ENCODE data around the gene ORAI2. TPM values are rescaled to one million over a fixed set of nuclear protein-coding genes. Genes with fewer than 3 reads are reported as not detected.
A peak's percentile ranks its signal among the peaks of the same experiment; 100 is the strongest.

ORAI2 gene
- total and polyA plus RNA-seq, 7 donors, result 1.4 to 38.7 (median 7.9) TPM

GRCh38 chr7:102436118-102436517 is 2.7 kb downstream of the ORAI2 start:
- intact Hi-C loops (cut with DNase I), result no loop called here
- no peak overlapping the region for H3K27ac ChIP-seq
- 88 to 95% methylated on average over 10 of the region's 10 CpGs for WGBS, 2 donors
- no peaks in the 10 kb centered on the region for H3K27me3 ChIP-seq
- TF ChIP-seq CTCF (IDR thresholded peaks at IDR 0.05) (no peak), POLR2AphosphoS5 (IDR thresholded peaks at IDR 0.05) (no peak), POLR2A (IDR thresholded peaks at IDR 0.05) (no peak), EP300 (IDR thresholded peaks at IDR 0.05) (no peak)
- H3K4me3 ChIP-seq, result no peak overlapping the region
- H3K9me3 ChIP-seq, result no peaks in the 10 kb centered on the region
- DNase-seq, result no peak
- peaks cover 0 to 5% (median 0%) of the 10 kb centered on the region in 4 donors for H3K36me3 ChIP-seq
- peaks cover 0 to 36% (median 28%) of the 10 kb centered on the region in 4 donors for H3K4me1 ChIP-seq

- DNase-seq, result peak; percentile 80
- 86 to 87% methylated on average over 17 of the region's 17 CpGs for WGBS, 2 donors
- Histone ChIP-seq H3K4me1 (peaks cover 0 to 7% (median 0%) of the 10 kb centered on the region in 4 donors), H3K27ac (peak overlapping the region in 1 of 4 donors; percentile 41), H3K9me3 (no peaks in the 10 kb centered on the region), H3K27me3 (no peaks in the 10 kb centered on the region), H3K4me3 (no peak overlapping the region), H3K36me3 (peaks cover 0 to 5% (median 0%) of the 10 kb centered on the region in 4 donors)
- intact Hi-C loops (cut with DNase I), result no loop called here
- TF ChIP-seq CTCF (IDR thresholded peaks at IDR 0.05) (no peak), POLR2A (IDR thresholded peaks at IDR 0.05) (no peak), POLR2AphosphoS5 (IDR thresholded peaks at IDR 0.05) (peak in 1 of 4 donors; percentile 17), EP300 (IDR thresholded peaks at IDR 0.05) (no peak)
Measured at GRCh38 chr7:102439963-102440795, 6.8 kb downstream of the ORAI2 start.

- intact Hi-C loops (cut with DNase I), result no loop called here
- no peaks in the 10 kb centered on the region for H3K27me3 ChIP-seq
- TF ChIP-seq CTCF (IDR thresholded peaks at IDR 0.05), result no peak
- peaks cover 0 to 3% (median 0%) of the 10 kb centered on the region in 4 donors for H3K4me1 ChIP-seq
- no peak for DNase-seq
- H3K9me3 ChIP-seq, result no peaks in the 10 kb centered on the region
- H3K27ac ChIP-seq, result no peak overlapping the region
- 84 to 85% methylated on average over 17 of the region's 17 CpGs for WGBS, 2 donors
- peaks cover 0 to 13% (median 6%) of the 10 kb centered on the region in 4 donors for H3K36me3 ChIP-seq
- no peak overlapping the region for H3K4me3 ChIP-seq
Measured at GRCh38 chr7:102444961-102445673, 11.7 kb downstream of the ORAI2 start.

GRCh38 chr7:102445674-102446071 is 12.3 kb downstream of the ORAI2 start:
- DNase-seq, result no peak
- no peaks in the 10 kb centered on the region for H3K9me3 ChIP-seq
- H3K27ac ChIP-seq, result no peak overlapping the region
- no peaks in the 10 kb centered on the region for H3K4me1 ChIP-seq
- intact Hi-C loops (cut with DNase I), result no loop called here
- WGBS, 2 donors, result 65 to 69% methylated on average over 2 of the region's 2 CpGs
- H3K27me3 ChIP-seq, result no peaks in the 10 kb centered on the region
- H3K4me3 ChIP-seq, result no peak overlapping the region
- TF ChIP-seq POLR2AphosphoS5 (IDR thresholded peaks at IDR 0.05) (no peak), POLR2A (IDR thresholded peaks at IDR 0.05) (no peak), CTCF (IDR thresholded peaks at IDR 0.05) (no peak), EP300 (IDR thresholded peaks at IDR 0.05) (no peak)
- peaks cover 0 to 13% (median 6%) of the 10 kb centered on the region in 4 donors for H3K36me3 ChIP-seq
